NCI-H774 (cell line): Measurements from ENCODE around the gene CACNA2D3.

Source experiments
- DNase-seq: peaks from one replicate; lab custom pipeline; 2025; lab: John Stamatoyannopoulos, UW

CACNA2D3 gene

GRCh38 chr3:54918516-54918915 is 796.2 kb downstream of the CACNA2D3 start:
- DNase-seq = no peak

DNA sequence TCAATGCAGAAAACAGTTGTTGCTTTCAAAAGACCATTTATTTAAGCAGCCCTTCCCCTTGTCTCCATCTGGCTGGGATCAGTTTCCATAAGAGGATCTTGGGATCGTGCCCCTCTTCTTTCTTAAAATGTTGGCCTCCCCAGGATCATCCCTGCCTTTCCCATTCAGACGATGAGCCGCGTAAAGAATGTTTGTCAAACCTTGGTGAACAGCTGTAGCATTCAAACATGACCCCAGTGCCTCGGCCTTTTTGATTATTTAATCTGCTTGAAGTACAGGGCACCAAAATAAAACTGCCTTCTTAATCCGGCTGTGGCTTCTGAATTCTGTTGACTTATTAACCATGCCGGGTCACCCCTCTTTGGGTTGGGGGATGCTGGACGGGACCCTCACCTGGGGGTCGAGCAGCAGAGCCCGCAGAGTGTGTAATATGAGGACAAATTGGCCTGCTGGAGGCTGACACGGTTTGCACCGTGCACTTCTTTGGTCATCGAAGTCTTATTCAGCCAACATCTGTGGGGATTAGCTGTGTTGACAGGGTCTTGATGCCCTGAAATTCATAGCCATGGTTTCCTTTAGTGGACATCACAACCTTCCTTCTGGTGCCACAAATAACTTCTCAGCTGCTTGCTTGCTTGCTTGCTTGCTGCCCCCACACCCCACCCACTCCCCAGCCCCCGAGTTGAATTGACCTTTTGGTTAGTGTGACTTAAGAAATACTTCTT is 805.9 kb downstream of the CACNA2D3 start, which contains the start of gene LRTM1:
Gene LRTM1, minus strand, starts transcription at position 14 of the 725 bp plus-strand sequence. CDS start 148 bp downstream, outside the sequence.
- DNase-seq = no peak

DNA sequence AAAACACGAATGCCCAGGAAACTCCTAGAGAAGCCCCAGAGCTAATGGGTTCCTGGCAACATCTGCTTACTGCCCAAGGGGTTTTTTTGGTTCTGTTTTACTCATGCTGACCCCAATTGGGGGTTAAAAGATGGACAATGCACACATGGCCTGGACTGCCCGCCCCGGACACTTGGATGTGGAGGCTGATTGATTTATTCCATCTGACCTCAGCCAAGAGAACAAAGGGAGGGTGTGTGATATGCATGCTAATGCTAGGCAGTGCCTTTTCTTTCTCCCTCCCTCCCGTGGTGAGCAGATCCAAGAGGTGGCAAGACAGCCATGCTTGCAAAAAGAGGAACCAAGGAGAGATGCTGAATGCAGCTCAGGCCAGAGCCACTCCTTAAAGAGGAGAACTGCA is 808.8 kb downstream of the CACNA2D3 start:
- DNase-seq = no peak

GRCh38 chr3:54932606-54933005 is 810.3 kb downstream of the CACNA2D3 start:
- DNase-seq = no peak

DNA sequence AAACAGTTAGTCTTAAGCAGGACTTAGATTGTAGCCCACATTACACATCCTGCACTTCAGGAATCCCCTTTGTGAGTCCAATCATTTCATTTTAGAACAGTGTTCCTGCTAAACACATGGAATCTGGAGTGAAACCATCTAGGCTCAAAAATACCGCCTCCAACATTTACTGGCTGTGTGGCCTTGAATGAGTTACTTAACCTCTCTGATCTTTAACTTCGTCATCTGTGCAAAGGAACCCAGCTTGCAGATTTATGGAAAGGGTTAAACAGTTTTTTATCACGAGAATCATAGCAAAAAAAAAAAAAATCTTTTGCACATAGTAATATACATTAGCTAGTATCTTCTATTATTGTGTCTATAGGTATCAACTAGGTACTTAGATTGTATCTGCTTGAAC is 813.5 kb downstream of the CACNA2D3 start:
- no peak for DNase-seq

DNA sequence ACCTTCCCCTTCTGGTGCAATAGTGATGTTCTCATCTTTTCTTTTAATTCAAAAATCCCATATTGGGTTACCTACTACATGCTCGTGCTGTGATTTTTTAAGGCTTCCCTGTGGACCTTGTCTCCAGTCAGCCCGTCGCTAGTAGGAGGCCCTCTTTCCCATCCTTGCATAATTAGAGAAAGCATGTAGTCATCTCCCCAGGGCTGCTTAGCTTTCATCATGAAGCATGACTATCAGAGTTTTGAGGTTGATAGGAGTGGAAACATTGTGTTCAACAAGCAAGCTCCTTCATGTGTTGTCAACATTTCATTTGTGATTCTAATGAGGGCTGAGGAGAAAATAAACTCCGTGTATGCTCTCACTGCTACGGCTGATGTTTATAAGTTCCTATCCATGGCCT is 814.2 kb downstream of the CACNA2D3 start:
- no peak for DNase-seq

GRCh38 chr3:54939557-54940300 is 817.4 kb downstream of the CACNA2D3 start:
- DNase-seq = no peak

DNA sequence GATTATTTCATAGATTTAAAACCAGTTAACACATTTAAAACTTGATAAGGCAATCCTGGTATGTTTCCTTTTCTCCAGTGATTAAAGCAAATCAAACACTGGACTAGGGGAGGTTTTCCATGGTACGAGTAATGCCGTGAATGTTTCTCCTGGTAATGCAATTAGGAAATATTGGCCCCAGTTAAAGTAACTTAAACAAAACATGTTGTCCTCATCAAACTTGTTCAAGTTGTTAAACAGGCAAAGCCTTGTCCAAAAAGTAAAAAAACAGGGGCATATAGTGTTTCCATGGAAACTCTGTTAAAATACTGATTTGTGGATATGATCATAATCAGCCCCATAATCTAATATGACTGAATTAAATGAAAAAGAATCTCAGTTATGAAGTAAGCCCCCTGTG is 818.6 kb downstream of the CACNA2D3 start:
- DNase-seq = no peak

GRCh38 chr3:54941690-54942362 is 819.5 kb downstream of the CACNA2D3 start:
- no peak for DNase-seq

DNA sequence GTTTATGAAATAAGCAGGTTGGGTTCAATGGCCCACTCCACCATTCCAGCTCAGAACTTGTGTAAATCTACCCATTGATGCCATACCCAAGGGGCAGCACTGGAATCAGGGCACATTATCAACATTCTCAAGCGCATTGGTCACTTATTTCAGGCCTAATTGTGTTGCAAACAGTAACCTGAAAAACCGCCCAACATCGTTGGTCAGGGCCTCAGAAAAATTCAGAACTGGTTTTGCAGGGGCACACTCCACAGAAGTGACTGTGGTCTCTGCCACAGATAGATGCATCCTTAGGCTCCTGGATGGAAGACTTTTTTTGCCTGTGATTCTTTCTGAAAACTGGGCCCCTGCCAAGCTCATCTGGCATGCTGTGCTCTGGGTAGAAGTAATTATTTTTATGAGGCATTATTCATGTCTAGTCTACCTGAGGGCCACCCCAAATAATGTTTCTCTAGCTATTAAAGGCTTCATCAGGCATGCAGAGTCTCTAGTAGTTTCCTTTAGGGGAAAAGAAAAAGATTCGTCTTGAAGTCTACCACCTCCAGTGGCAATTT is 827.2 kb downstream of the CACNA2D3 start:
- no peak for DNase-seq

DNA sequence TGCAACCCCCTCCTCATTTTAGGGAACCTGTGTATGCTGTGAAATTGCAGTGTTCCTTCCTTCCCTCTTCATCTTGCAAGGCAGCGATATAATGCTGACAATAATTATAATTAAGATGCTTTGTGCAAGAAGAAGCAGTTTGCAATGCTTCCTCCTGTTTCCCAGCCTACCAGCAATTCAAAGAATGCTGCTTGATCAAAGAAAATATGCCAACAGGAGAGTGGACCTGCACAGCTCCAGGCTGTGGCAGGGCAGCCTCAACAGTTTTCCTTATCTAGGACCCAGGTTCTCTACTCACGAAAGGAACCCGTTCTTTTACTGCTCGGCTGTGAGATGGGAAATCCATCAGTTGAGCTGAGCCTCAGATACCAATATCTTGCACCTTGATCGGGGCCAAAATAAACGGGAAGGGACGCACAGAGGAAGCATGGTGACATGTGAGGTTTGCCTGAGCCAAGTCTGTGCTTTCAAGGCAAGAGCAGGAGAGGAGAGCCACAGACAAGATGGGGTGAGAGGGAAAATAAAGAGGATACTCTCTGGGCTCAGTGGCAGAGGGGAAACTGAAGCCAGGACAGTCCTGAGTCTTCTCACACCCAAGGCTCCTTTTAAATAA is 828.1 kb downstream of the CACNA2D3 start:
- DNase-seq = no peak

DNA sequence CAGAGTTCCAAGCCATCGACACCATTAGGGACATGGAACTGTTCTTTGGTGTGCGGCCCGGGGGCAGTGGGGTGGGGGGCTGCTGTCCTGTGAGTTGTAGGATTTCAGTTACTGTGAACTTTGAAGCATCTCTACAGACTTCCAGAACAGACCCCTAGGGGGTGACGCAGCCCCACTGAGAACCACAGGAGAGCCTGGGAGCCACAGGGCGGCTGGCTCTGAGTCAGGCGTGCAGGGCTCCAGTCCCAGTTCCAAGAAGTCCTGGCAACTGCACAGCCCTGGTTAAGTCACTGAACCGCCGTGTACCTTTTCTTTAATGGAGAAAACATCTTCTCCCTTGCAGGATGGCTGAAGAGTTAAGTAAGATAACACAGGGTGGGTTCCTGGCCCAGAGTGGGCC is 829.1 kb downstream of the CACNA2D3 start:
- DNase-seq = no peak

DNA sequence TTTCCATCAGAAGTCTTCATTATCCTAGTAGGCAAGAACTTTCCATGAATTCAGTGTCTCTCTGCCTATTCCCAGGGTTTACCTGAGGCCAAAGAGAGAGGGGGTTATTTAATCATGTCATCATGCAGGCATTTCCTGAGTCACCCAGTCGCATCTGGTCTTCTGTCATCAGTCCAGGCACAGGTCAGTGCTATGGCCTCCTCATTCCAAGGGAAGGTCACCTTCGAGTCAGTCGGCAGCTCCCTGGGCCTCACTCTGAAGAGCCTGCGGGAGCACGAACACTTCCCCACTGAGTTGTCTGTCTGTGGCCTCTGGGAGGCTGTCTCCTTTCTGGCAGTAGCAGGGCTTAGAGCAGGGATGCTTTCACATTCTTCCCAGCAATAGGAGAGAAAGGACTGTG is 831.7 kb downstream of the CACNA2D3 start:
- DNase-seq = no peak

- no peak for DNase-seq
These were observed 832.2 kb downstream of the CACNA2D3 start for GRCh38 chr3:54954521-54954920.

- DNase-seq = no peak
These were observed 833.1 kb downstream of the CACNA2D3 start for GRCh38 chr3:54955496-54955895.

DNA sequence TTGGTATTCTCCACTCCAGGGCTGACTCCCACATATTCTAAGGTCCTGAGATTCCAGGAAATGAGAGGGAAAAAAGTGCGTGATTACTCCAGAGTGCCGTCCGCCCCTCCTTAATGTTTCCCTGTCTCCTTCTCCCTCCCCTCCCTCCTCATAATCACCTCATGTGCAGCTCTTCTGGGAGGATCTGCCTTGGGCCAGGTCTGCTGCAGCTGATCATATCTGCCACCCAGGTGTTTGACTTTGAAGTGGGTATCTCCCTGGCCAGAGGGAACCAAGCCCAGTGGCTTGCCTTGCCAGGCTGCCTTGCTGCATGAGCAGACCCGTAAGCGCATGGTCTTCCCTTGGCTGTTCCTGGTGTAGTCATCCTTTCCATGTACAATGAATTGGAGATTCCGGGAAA is 833.6 kb downstream of the CACNA2D3 start:
- no peak for DNase-seq

GRCh38 chr3:54957711-54958110 is 835.4 kb downstream of the CACNA2D3 start:
- no peak for DNase-seq

DNA sequence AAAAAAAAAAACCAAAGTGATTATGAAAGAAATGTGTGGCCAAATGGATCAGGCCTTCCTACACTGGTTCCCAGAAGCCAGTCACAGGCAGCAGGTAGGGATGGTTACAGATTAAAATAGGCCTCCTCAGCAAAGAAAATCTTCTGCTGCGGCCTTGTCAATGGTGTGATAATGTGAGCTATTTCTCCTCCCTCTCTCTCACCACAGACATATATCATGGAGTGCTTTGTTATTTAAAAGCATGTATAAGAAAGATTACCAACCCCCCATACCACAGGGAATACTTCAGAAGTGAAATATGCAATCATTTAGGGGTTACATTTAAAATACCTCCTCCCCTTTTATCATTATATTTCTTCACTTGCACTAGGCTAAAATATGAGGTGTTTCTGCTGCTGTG is 837.7 kb downstream of the CACNA2D3 start:
- DNase-seq = no peak

GRCh38 chr3:54960701-54961100 is 838.3 kb downstream of the CACNA2D3 start:
- no peak for DNase-seq

DNA sequence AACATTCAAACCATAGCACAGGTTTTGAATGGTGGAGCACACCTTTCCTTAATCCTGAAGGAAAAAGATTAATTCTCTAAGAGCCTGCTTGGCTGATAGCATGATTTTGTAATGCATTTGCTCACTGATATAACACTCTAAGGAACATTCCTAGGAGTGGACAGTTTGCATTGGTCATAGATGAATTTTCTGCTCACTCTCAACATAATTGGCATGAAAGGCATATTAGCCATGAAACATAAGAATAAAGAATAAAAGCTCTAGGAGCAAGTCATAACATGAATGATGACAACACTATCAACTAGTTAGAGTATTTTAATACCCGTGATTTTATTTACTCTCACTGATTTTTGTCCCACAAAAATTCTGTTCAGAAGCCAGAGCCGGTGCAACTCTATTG is 839.8 kb downstream of the CACNA2D3 start:
- DNase-seq = no peak

DNA sequence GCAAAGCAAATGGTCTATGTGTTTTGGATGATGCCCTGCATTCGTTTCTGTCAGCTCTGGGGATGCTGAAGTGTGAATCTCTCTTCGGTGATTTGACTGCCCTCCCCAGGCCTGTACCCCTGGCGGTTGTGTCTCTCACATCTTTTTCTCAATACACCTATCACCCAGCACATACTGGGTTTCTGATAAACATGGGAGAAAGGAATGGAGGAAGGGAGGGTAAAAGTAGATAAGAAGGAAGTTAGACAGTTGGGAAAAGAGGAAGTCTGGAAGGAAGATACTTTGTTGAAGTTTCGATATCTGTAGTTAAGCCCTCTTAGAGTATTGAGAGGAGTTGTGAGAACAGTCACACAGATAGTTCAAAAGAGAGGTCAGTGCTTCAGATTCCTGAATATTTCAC is 841.3 kb downstream of the CACNA2D3 start:
- no peak for DNase-seq

GRCh38 chr3:54964081-54964480 is 841.7 kb downstream of the CACNA2D3 start:
- no peak for DNase-seq
